GM23248 (cell line): ENCODE results near the gene CHD9.

Experiments
- EZH2 ChIP-seq: fragments of 200-600 bp; sonication (generic); IDR thresholded peaks from 2 replicates; pipeline ENCODE4 v1.6.1; 2018; ENCODE audit warnings: antibody characterized with exemption, mild to moderate bottlenecking; ENCODE audit not compliant: insufficient read depth, poor library complexity, severe bottlenecking
- EZH2phosphoT487 ChIP-seq: fragments of 200-600 bp; sonication (generic); IDR thresholded peaks from 2 replicates; pipeline ENCODE4 v1.6.1; 2018; ENCODE audit warnings: antibody characterized with exemption, moderate library complexity, mild to moderate bottlenecking, low read depth; ENCODE audit not compliant: insufficient read depth

GRCh38 chr16:53369921-53370320 lies 315.1 kb downstream of the CHD9 start:
- TF ChIP-seq EZH2 (no peak), EZH2phosphoT487 (no peak)
